B cell (primary cell): ENCODE results near the gene GRPEL1.

Experiments
- CTCF ChIP-seq: fragments of 200-600 bp; IDR thresholded peaks from one replicate; pipeline ENCODE4 v1.8.0; 2022; ENCODE audit warnings: antibody characterized with exemption, mild to moderate bottlenecking
- EZH2 ChIP-seq: IDR thresholded peaks from 2 replicates; pipeline ENCODE4 v1.6.1; 2012; ENCODE audit warnings: borderline replicate concordance, low read depth, mild to moderate bottlenecking, moderate library complexity, low read length; ENCODE audit not compliant: insufficient read depth, poor library complexity, severe bottlenecking

DNA sequence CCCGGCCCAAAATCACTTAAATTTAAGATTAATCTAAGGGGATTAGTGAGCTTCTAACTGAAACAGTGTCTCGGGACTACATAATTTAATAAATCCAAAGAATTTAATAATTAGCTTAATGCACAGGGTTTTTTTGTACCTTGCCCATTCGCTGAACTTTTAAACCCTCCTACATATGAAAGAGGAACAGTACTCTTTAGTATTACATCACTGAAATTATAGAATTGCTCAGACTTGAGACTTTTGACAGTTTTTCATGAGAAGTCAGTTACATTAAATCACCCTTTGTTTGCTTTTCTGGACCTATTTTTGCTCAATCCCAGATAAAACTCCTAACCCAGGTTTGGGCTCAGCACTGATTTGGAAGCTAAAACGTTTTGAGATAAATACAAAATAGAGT, 27.1 kb downstream of the GRPEL1 start:
- TF ChIP-seq CTCF (no peak), EZH2 (no peak)
